HG02884 (cell line): Measurements from ENCODE around the gene FOXP4.

Experiments used
- ATAC-seq: cut with Tn5 transposase; IDR thresholded peaks from one replicate; pipeline ENCODE4 v1.9.1; 2021; ENCODE audit warnings: mild to moderate bottlenecking, moderate library complexity; ENCODE audit not compliant: unreplicated experiment

The FOXP4 gene

DNA sequence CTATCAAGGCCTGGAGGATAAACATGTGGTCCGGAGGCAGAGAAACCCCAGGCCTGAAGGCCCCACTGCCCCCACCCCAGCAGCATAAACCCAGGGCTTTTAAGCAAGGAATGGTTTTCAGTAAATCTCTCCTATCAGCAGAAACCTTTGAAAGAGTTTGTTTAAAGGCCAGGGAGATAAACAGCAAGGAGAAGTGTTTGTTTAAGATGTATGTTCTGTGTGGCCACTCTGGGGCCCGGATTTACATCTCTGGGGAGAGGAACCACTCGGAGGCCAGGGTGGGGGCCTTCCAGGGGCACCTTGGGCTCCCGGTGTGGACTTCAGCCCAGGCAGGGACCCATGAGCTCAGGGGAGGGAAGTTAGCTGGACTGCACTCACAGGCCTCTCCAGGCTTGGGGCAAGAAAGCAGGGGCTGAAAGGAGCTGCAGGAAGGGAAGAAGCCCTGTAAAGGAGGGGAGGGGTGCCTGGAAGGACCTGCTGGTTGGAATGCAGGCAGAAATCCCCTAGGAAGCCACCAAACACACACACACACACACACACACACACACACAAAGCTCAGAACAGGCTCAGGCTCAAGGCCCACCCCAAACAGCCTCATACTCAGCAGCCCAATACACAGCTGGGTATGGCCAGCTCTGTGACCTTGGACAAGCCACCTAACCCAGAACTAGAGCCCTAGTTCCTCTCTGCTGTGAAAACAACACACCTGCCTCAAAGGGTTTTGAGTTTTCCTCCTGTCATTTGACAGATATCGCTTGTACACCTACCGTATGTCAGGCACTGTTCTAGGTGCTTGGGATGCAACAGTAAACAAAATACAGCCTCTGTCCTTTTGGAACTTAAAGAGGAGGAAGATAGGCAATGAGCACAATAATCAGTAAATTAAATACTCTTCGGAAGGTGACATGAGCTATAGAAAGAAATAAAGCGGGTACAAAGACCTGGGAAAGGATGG, 26.2 kb upstream of the FOXP4 start:
- no peak for ATAC-seq

GRCh38 chr6:41522780-41523548, 23.2 kb upstream of the FOXP4 start:
- no peak for ATAC-seq

DNA sequence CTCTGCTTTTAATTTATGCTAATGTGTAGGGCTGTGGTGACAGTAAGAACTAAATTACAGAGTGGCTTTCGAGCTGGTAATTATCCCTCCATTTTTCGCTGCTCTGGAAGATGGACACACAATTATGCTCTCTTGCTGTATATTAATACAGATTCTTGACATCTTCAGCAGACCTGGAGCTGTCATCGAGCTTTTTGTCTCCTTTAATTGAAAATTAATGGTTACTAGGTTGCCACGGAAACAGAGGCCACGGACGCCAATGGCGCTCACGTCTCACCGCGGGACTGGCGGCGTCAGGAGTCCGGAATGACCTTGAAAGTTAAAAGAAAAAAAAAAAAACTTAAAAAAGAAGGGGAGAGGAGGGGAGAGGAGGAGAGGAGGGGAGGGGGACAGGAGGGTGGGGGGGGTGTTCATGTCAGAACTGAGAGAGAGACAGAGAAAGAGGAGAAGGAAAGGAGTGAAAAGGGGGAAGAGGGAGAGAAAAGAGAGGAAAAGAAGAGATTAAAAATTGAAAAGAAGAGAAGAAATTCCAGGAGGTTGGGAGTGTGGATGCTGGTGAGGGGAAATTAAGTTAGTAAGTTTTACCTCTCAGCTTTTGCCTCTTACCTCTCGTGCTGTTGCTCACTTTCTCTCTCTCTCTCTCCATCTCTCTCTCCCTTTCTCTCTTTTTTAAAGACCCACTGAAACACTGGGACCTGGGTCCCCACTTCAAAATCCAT, 22.1 kb upstream of the FOXP4 start:
- ATAC-seq, result no peak

GRCh38 chr6:41524634-41525011, 21.6 kb upstream of the FOXP4 start:
- ATAC-seq, result no peak

- ATAC-seq, result no peak
Measured at GRCh38 chr6:41527721-41528408, 18.3 kb upstream of the FOXP4 start.

DNA sequence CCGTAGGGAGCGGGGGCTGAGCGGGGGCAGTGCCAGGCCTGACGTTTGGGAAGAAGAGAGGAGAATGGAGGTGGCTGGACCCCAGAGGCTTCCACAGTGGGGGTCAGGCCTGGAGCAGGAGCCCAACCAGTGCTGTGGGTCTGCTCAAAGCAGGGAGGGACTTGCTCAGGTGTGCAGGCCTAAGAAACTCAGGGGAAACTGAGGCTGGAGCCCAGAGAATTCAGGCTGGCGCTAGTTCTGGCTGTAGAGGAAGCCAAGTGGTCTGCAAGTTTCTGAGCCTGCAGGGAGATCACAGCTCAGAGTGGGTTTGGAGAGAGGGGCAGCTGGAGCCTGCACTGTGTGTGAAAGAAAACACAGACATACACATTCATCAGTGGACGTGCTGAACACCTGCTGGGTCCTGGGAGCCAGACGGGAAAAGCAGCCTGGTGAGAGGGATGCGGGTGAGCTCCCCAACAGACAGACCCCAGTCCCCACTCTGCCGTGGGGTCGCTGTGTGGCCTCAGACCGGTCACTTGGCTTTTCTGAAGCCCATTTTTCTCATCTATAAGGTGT, 17.7 kb upstream of the FOXP4 start:
- no peak for ATAC-seq

GRCh38 chr6:41529049-41529448, 17.1 kb upstream of the FOXP4 start:
- ATAC-seq, result no peak

DNA sequence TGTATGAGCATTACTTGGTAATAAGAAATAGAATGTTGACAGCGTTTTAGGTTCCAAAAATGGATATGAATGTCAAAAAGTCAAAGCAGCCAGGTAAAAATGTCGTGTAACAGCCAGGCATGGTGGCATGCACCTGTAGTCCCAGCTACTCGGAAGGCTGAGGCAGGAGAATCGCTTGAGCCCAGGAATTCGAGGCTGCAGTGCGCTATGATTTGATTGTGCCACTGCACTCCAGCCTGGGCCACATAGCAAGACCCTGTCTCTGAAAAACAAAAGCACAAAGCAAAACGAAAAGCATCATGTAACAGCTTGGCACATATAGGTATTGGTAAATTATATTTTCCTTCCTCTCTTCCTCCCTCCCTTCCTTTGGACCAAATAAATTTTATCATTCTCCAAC, 16.2 kb upstream of the FOXP4 start:
- ATAC-seq, result no peak

DNA sequence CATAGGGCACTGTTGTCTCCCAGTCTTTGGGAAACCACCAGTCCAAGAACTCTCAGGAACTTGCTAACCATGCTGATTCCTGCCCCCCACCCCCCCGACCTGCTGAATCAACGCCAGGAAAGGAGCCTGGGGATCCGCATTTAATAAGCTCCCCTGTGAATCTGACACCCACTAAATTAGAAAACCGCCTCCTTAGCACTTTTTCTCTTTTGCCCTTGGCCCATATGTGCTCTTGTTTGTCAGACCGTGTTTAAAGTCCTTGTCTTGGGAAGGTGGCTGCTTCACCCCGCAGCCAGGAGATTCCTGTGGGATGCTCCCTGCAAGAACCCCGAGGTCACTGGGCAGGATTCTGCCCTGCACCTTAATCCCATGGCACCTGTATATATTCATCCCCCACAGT, 15.7 kb upstream of the FOXP4 start:
- no peak for ATAC-seq

GRCh38 chr6:41531016-41531415, 15.2 kb upstream of the FOXP4 start:
- no peak for ATAC-seq

DNA sequence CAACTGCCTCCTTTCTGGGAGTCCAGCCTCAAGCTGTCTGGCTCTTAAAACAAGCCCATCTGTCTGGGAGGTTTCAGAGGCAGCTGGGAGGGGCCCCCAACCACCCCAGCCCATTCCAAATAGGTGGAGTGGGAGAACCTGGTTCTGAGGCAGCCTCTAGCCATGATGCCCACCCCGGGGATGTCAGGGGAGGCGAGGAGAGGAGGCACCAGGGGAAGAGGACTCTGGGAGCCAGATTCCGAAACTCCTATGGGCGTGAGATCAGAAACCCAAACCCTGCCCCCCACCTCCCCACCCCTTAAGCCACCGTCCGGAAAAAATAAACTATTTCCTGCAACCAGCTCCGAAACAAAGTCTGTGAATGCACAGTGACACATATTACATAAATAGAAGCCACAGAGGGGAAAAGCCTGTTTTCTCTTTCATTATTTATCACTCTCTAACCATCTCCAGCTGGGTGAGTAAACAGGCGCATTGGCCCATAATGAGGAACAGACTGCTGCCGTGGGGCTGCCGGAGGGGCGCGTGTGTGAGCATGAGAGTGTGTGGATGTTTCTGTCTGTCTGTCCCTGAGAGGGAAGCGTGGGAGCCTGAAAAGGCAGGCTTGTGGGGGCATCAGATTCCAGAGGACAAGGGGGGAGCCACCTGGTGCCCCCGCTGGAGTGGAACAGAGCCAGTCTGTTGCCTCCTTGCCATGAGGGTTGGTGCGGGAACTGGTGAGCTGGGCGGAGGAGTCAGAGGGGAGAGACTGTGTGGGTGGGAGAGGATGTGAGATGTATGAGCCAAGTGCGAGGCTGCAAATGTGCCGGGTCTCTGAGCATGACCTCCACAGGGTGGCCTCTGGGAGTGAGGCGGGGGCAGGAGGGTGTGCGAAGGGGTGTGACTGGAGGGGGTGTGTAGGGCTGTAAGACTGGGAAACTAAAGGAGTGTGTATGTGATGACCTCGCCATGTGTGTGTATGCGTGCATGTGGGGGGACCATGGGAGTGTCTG, 14.3 kb upstream of the FOXP4 start:
- peak; percentile 82 for ATAC-seq

- ATAC-seq, result no peak
Measured at GRCh38 chr6:41535766-41536165, 10.4 kb upstream of the FOXP4 start.

- no peak for ATAC-seq
Measured at GRCh38 chr6:41536795-41537758, 9.1 kb upstream of the FOXP4 start.

DNA sequence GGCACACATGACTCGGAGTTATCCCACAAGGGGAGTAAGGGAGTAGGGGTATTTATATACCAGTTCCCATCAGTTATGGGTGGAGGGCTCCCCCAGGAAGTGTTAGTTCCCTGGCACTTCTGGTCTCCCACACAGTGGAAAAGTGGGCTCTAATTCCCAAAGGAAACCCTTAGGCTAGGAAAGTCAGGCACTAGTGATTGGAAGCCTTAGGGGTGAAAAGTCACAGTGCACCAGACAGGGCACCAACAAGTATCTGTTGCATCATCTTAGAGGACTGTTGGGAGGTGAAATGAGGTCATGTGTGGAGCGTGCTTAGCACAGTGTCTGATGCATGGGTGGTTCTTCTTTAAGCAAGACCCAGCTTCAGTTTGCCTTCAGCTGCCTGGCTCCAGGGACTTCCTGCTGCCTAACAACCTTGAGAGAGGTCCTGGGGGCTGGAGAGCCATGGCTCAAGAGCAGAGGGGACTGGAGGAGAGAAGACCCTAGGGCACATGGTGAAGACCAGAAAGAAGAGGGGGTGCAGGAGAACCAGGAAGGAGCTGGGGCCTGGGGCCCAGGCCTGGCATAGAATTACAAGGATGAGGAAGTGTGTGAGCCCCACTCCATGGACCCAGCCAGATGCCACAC, 7.5 kb upstream of the FOXP4 start:
- ATAC-seq, result no peak

- no peak for ATAC-seq
Measured at GRCh38 chr6:41539204-41539603, 7.0 kb upstream of the FOXP4 start.

- no peak for ATAC-seq
Measured at GRCh38 chr6:41541364-41541763, 4.8 kb upstream of the FOXP4 start.

DNA sequence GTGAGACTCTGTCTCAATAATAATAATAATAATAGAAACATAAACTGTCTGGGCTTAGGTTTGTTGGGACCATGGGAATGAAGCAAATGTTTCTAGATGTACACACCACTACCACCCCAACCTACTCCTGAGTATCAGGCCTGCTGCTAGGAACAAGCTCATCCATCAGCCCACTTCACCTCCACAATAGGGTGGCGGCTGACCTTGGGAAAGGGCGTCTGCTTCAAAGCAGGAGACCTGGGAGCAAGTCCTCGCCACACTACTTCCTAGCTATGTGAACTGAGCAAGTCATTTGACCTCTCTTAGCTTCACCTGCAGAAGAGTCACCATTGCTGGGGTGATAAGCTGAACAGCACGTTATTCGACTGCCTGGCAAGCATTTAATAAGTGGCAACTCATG, 3.1 kb upstream of the FOXP4 start:
- ATAC-seq, result no peak

DNA sequence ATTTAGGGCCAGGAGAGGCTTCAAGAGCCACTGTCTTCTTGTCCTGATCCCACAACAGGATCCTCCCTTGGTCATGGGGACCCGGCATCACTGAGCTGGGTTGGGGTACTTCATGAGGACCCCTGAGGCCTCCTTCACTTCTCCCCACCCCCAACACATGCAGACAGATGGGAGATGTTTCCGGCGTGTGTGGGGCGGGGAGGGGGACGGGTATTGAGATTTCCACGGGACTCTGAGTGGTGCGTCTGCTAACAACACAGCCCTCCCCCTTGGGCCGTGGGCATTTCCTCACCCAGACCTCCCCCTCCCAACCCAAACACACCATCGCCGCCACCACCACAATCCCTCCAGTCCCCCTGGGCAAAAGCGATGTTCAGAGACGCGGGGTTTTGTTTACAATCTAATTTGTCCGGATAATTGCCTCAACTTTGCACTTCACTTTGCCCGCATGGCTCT, 906 bp upstream of the FOXP4 start:
- ATAC-seq, result no peak
